ENCODE data around the gene SLC36A1. TPM values are rescaled to one million over a fixed set of nuclear protein-coding genes. Genes with fewer than 3 reads are reported as not detected.

Gene SLC36A1
- total RNA-seq, 4 donors from 2014 or later = 4.5 to 7.5 (median 5.9) TPM

GRCh38 chr5:151467576-151467975 is 20.2 kb downstream of the SLC36A1 start:
- WGBS, 2 donors = 96 to 99% methylated on average over 8 of the region's 8 CpGs
- TF ChIP-seq POLR2A (IDR thresholded peaks at IDR 0.05) = no peak
- TF ChIP-seq CTCF (IDR thresholded peaks at IDR 0.05) = no peak
- intact Hi-C loops (cut with DNase I) = no loop called here
- Histone ChIP-seq H3K4me3 (replicated peaks in 1 of 3) (no peak overlapping the region), H3K27ac (no peak overlapping the region), H3K36me3 (peaks cover 0 to 6% of the 10 kb centered on the region in 2 donors), H3K4me1 (no peaks in the 10 kb centered on the region), H3K9me3 (no peaks in the 10 kb centered on the region), H3K27me3 (no peaks in the 10 kb centered on the region)
- DNase-seq = no peak

GRCh38 chr5:151469386-151469785 is 22.0 kb downstream of the SLC36A1 start:
- Histone ChIP-seq H3K9me3 (no peaks in the 10 kb centered on the region), H3K27ac (no peak overlapping the region), H3K36me3 (peaks cover 0 to 6% of the 10 kb centered on the region in 2 donors), H3K4me1 (no peaks in the 10 kb centered on the region), H3K4me3 (replicated peaks in 1 of 3) (no peak overlapping the region), H3K27me3 (no peaks in the 10 kb centered on the region)
- no peak for DNase-seq
- intact Hi-C loops (cut with DNase I) = no loop called here
- no peak for TF ChIP-seq CTCF (IDR thresholded peaks at IDR 0.05)
- TF ChIP-seq POLR2A (IDR thresholded peaks at IDR 0.05) = no peak

DNA sequence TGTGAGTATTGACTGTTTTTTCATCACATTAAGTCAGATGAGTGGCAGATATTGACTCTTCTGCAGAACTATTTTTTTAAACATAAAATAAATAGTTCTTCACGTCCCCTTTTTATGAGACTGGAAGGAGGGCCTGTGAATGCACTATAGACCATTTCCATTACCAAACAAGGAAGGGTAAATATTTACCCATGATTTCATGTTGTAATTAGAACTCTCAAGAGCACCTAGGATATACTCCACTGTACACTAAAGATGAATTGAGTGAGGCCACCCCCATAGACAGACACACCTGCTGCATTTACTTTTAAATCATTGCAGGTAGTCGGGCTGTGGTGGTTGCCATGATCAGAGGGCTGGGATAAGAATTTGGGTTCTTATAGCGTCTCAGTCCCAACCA is 22.6 kb downstream of the SLC36A1 start:
- intact Hi-C loops (cut with DNase I) = no loop called here
- Histone ChIP-seq H3K27me3 (no peaks in the 10 kb centered on the region), H3K4me3 (replicated peaks in 1 of 3) (no peak overlapping the region), H3K9me3 (no peaks in the 10 kb centered on the region), H3K27ac (no peak overlapping the region), H3K4me1 (no peaks in the 10 kb centered on the region), H3K36me3 (peaks cover 0 to 6% of the 10 kb centered on the region in 2 donors)
- DNase-seq = no peak
- TF ChIP-seq CTCF (IDR thresholded peaks at IDR 0.05) (no peak), POLR2A (IDR thresholded peaks at IDR 0.05) (no peak)
- WGBS, 2 donors = 86 to 93% methylated on average over 3 of the region's 3 CpGs

- Histone ChIP-seq H3K4me3 (replicated peaks in 1 of 3) (no peak overlapping the region), H3K36me3 (peaks cover 0 to 6% of the 10 kb centered on the region in 2 donors), H3K27me3 (no peaks in the 10 kb centered on the region), H3K4me1 (no peaks in the 10 kb centered on the region), H3K9me3 (no peaks in the 10 kb centered on the region), H3K27ac (no peak overlapping the region)
- intact Hi-C loops (cut with DNase I) = no loop called here
- TF ChIP-seq POLR2A (IDR thresholded peaks at IDR 0.05) = no peak
- TF ChIP-seq CTCF (IDR thresholded peaks at IDR 0.05) = no peak
- no peak for DNase-seq
- 90 to 93% methylated on average over 4 of the region's 4 CpGs for WGBS, 2 donors
Measured at GRCh38 chr5:151470439-151470838, 23.0 kb downstream of the SLC36A1 start.

DNA sequence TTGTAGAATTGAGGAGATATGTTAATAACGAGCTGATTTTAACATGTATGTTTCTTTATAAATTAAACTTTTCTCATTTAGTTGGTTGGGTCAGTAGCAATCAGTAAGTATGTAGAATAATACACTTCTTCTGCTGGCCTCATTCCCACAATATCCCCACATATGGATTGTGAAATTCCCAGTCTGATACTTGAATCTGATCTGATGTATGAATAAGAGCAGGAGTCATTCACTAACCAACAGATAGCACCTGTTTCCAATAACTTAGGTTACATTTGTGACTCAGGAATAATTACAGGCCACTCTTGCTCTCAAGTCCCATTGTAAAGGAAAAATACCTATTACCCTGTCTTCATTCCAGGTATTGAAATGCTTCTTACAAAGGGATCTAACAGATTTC is 23.9 kb downstream of the SLC36A1 start:
- Histone ChIP-seq H3K4me1 (no peaks in the 10 kb centered on the region), H3K27me3 (no peaks in the 10 kb centered on the region), H3K36me3 (peaks cover 0 to 6% of the 10 kb centered on the region in 2 donors), H3K4me3 (replicated peaks in 1 of 3) (no peak overlapping the region), H3K27ac (no peak overlapping the region), H3K9me3 (no peaks in the 10 kb centered on the region)
- WGBS, 2 donors = 88 to 98% methylated on average over 1 of the region's 1 CpG
- no peak for TF ChIP-seq POLR2A (IDR thresholded peaks at IDR 0.05)
- no peak for TF ChIP-seq CTCF (IDR thresholded peaks at IDR 0.05)
- intact Hi-C loops (cut with DNase I) = no loop called here
- DNase-seq = no peak

Measured in thyroid gland (tissue), 4 donors.